K562 (cell line): ENCODE measurements around the gene SPIB. TPM values are rescaled to one million over a fixed set of nuclear protein-coding genes. Genes with fewer than 3 reads are reported as not detected.
A peak's percentile ranks its signal among the peaks of the same experiment; 100 is the strongest.

Source experiments
- ARID1B ChIP-seq: fragments of 450-650 bp; IDR thresholded peaks from 2 replicates; pipeline ENCODE4 v1.6.1; 2016; ENCODE audit warnings: antibody characterized with exemption, mild to moderate bottlenecking, inconsistent platforms
- E2F6 ChIP-seq, 2 experiments: IDR thresholded peaks; 2 replicates each; pipeline ENCODE4 v1.6.1; 2011; ENCODE audit warnings: borderline replicate concordance in 1 of 2, control low read depth in 1 of 2, low read depth in 1 of 2, low read length in 1 of 2, mild to moderate bottlenecking in 1 of 2, mixed read lengths in 1 of 2, moderate library complexity in 1 of 2; ENCODE audit not compliant: insufficient read depth in 1 of 2, insufficient read length in 1 of 2, poor library complexity in 1 of 2, severe bottlenecking in 1 of 2; ENCODE audit errors: extremely low read depth in 1 of 2
- FOXA3 ChIP-seq, 2 experiments: fragments of 450-650 bp in 1 of 2; sonication (generic) in 1 of 2; formaldehyde crosslinking; IDR thresholded peaks in 1 of 2; conservative IDR thresholded peaks in 1 of 2; 2 replicates each; pipeline versions ENCODE4 v1.4.0 to v1.8.0; 2020 to 2022; ENCODE audit warnings: mild to moderate bottlenecking in 2 of 2, missing genetic modification reagents in 1 of 2
- FOXJ3 ChIP-seq: sonication (generic); formaldehyde crosslinking; IDR thresholded peaks from 2 replicates; pipeline ENCODE4 v1.4.0; 2020; ENCODE audit warnings: mild to moderate bottlenecking, missing genetic modification reagents
- GTF2E2 ChIP-seq: fragments of 200-800 bp; sonication (Bioruptor generic); IDR thresholded peaks from 2 replicates; pipeline ENCODE4 v1.6.1; 2016; ENCODE audit warnings: missing genetic modification characterization, missing compliant biosample characterization
- JUNB ChIP-seq: fragments of 450-650 bp; formaldehyde crosslinking; conservative IDR thresholded peaks from 2 replicates; pipeline ENCODE4 v1.4.0; 2020; ENCODE audit warnings: mild to moderate bottlenecking
- KLF1 ChIP-seq: fragments of 450-650 bp; IDR thresholded peaks from 2 replicates; pipeline ENCODE4 v1.6.1; 2016; ENCODE audit warnings: missing genetic modification characterization, missing compliant biosample characterization
- LARP7 ChIP-seq: fragments of 450-650 bp; IDR thresholded peaks from 2 replicates; pipeline ENCODE4 v1.6.1; 2016
- MAX ChIP-seq: sonication (generic); formaldehyde crosslinking; IDR thresholded peaks from 2 replicates; pipeline ENCODE4 v1.9.0; 2022; ENCODE audit warnings: mild to moderate bottlenecking, missing genetic modification reagents
- NCOR1 ChIP-seq: fragments of 450-650 bp; IDR thresholded peaks from 2 replicates; pipeline ENCODE4 v1.6.1; 2016; ENCODE audit warnings: mild to moderate bottlenecking, moderate library complexity
- PRMT5 ChIP-seq: sonication (generic); formaldehyde crosslinking; IDR thresholded peaks from 2 replicates; pipeline ENCODE4 v1.5.0; 2020; ENCODE audit warnings: missing genetic modification reagents
- RBFOX2 ChIP-seq: fragments of 200-400 bp; formaldehyde crosslinking; IDR thresholded peaks from 2 replicates; pipeline ENCODE4 v1.6.1; 2017; ENCODE audit warnings: low read depth, mild to moderate bottlenecking, low read length, moderate library complexity
- REST ChIP-seq, 2 experiments: fragments of 450-650 bp; formaldehyde crosslinking in 1 of 2; IDR thresholded peaks; 2 replicates each; pipeline versions ENCODE4 v1.4.0 to v1.6.1; 2014 to 2020; ENCODE audit warnings: mild to moderate bottlenecking in 2 of 2, borderline replicate concordance in 1 of 2, low read depth in 1 of 2
- SMARCE1 ChIP-seq: fragments of 450-650 bp; IDR thresholded peaks from 2 replicates; pipeline ENCODE4 v1.7.1; 2016; ENCODE audit warnings: mild to moderate bottlenecking
- TCF15 ChIP-seq: fragments of 250-450 bp; sonication (Bioruptor Pico); IDR thresholded peaks from 2 replicates; pipeline ENCODE4 v1.8.0; 2022; ENCODE audit warnings: moderate library complexity, mild to moderate bottlenecking, inconsistent platforms
- TFAP4 ChIP-seq: sonication (generic); formaldehyde crosslinking; IDR thresholded peaks from 2 replicates; pipeline ENCODE4 v1.8.0; 2022; ENCODE audit warnings: missing genetic modification reagents, mild to moderate bottlenecking, moderate library complexity, borderline replicate concordance
- ZNF507 ChIP-seq: conservative IDR thresholded peaks from 2 replicates; pipeline ENCODE4 v1.6.1; 2017; ENCODE audit warnings: missing genetic modification characterization, missing compliant biosample characterization
- polyA plus RNA-seq, 8 experiments: library from polyadenylated mRNA; depleted of rRNA in 4 of 8; stranded (reverse) in 5 of 8; unstranded in 3 of 8; fragments of >200 nt; fragmentation: Nextera tagmentation in 2 of 8; fragmentation: Illumina TruSeq in 1 of 8; extraction: Ambion mirVana in 2 of 8; extraction: Trizol in 1 of 8; gene quantifications; 2 replicates each; pipeline versions ENCODE4 v1.2.1 to v1.2.3, GENCODE V29; 2011 to 2014; ENCODE audit warnings: inconsistent platforms in 1 of 8, missing spikeins in 1 of 8
- total RNA-seq, 7 experiments: library from RNA; depleted of rRNA in 6 of 7; stranded (reverse); fragments of >200 nt in 6 of 7; fragmentation: Illumina TruSeq in 2 of 7; extraction: Trizol in 2 of 7; gene quantifications; 2 replicates each; pipeline versions ENCODE4 v1.2.1 to v1.2.3, GENCODE V29; 2011 to 2021; ENCODE audit warnings: low replicate concordance in 1 of 7

Gene SPIB
- total and polyA plus RNA-seq, 9 of the 15 experiments (the other 6 are each of a cell fraction or from before 2014, with no cell fraction given): 0.06 to 1.0 (median 0.43) TPM; not detected in 1

GRCh38 chr19:50476224-50476906 is 57.6 kb downstream of the SPIB start, which contains the start of the genes EMC10 and GARIN5A (continued):
- no peak for TF ChIP-seq REST (IDR thresholded peaks at IDR 0.05; ENCODE audit: borderline replicate concordance)
- TF ChIP-seq REST (CRISPR knock-in tag; IDR thresholded peaks at IDR 0.05; ENCODE audit: low read depth): no peak
- no peak for TF ChIP-seq ZNF507
- TF ChIP-seq FOXJ3: no peak
- no peak for TF ChIP-seq SMARCE1
- TF ChIP-seq GTF2E2 (tag): 0 out of 2 replicates have a peak, but pooled peaks have one; percentile 50
- TF ChIP-seq ARID1B: no peak
- TF ChIP-seq FOXA3 (CRISPR knock-in tag; conservative IDR thresholded peaks at IDR 0.05 in 1 of 2, IDR thresholded peaks at IDR 0.05 in 1 of 2): no peak
- peak; percentile 70 for TF ChIP-seq MAX (CRISPR knock-in tag)
- TF ChIP-seq PRMT5 (CRISPR knock-in tag): no peak
- TF ChIP-seq KLF1 (tag): 0 out of 2 replicates have a peak, but pooled peaks have one; percentile 12
- peak; percentile 93 for TF ChIP-seq JUNB (CRISPR knock-in tag)
- peak; percentile 13; the same call in 1 of the 2 replicates for TF ChIP-seq NCOR1
- TF ChIP-seq TCF15: no peak
- no peak for TF ChIP-seq LARP7
- peak; percentile 88 for TF ChIP-seq TFAP4
- peak; percentile 32 to 57 for TF ChIP-seq E2F6 (IDR thresholded peaks at IDR 0.05; ENCODE audit: borderline replicate concordance in 1 of 2, extremely low read depth in 1 of 2, insufficient read depth in 1 of 2, insufficient read length in 1 of 2, low read depth in 1 of 2, low read length in 1 of 2, poor library complexity in 1 of 2, severe bottlenecking in 1 of 2)
- TF ChIP-seq RBFOX2: peak; percentile 97
